Measurements from ENCODE around the gene APBB2.

Gene APBB2

GRCh38 chr4:41098093-41099048, 116.0 kb downstream of the APBB2 start:
- DNase-seq (ENCODE audit: low read depth) = no peak

DNA sequence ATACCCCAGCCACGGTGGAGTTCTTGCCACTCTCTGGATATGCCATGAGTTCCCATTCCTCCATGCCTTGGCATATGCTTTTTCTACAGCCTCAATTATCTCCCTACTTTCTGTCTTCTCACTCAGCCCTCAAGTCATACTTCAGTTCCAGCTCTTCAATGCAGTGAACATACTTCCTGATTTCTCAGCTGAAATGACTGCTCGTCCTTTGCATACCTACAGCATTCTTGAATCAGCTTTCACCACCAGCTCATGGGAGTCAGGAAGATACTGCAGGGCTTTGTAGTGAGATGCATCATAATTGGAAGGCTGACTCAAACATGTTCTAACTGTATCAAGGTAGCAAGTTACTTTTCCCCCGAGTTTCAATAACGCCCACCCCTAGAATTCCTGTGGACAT, 118.4 kb downstream of the APBB2 start:
- no peak for DNase-seq (ENCODE audit: low read depth)

- DNase-seq (ENCODE audit: low read depth) = no peak
These were observed 119.0 kb downstream of the APBB2 start for GRCh38 chr4:41095192-41095872.

DNA sequence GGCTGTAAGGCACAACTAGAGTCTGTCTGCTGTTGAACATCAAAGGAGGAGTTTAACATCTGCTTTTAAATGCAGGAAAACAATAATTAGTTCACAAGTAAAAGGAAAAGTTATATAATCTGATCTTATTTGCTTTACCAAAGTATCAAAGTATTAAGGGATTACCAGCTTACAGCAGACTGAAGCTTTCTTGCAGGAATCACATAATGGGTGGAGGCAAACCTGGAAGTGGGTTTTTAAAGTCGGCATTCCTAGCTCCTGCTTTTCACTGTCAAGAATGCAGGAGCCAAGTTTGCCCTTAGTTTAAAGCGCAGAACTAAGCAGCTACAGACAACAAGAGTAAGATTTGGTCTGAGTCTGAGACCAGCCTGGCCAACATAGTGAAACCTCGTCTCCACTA, 122.2 kb downstream of the APBB2 start:
- no peak for DNase-seq (ENCODE audit: low read depth)

DNA sequence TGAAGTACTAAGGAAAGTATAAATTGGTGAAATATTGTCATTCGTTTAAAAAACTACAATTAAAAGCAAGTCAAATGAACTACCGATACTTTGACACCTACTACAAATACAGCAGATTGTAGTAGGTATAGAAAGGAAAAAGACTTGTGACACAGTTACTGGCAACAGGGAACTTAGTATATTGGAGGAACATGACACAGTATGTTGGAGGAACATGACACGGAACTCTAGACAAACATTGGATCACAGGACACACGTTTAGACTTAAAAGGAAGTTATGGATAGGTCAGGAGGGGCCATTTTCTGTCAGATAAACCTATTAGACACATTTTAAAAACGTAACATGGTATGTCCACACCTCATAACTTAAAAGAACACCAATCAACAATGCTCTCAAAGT, 132.5 kb downstream of the APBB2 start:
- no peak for DNase-seq (ENCODE audit: low read depth)

DNA sequence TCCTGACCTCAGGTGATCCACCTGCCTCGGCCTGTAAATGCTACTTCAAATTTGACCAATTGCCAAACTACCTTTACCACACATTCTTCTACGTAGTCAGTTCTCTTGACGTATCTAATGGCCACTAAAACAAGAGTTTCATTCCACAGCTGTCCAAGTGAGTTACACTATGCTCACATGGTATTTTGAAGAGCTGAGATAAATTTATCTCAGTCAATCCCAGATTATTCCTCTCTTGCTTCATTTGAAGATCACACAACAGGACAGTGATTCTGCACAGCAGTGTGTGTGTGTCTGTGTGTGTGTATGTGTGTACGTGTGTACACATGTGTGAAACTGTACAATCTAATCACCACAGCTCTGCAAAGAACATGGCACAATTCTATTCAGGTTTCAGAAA, 133.4 kb downstream of the APBB2 start:
- DNase-seq (ENCODE audit: low read depth) = no peak

GRCh38 chr4:41079881-41080560, 134.3 kb downstream of the APBB2 start:
- DNase-seq (ENCODE audit: low read depth) = no peak

- no peak for DNase-seq (ENCODE audit: low read depth)
These were observed 136.7 kb downstream of the APBB2 start for GRCh38 chr4:41077628-41078027.

DNA sequence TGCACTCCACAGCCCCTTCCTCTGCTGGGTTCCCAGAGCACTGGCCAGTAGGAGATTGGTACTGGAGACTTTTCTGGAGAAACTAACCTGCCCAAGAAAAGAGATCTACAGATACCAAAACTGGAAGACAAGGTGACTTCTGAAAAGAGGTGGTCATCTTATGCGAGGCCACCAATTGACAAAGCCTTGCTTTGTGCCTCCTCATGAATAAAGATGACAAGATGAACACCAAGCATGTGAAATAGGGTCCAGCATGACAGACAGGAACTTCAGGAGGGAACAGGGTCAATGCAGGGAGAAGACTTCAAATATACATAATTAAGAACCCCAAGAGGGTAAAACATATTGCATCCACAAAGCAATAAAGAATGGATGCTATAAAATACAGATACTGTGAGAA, 137.9 kb downstream of the APBB2 start:
- no peak for DNase-seq (ENCODE audit: low read depth)

DNA sequence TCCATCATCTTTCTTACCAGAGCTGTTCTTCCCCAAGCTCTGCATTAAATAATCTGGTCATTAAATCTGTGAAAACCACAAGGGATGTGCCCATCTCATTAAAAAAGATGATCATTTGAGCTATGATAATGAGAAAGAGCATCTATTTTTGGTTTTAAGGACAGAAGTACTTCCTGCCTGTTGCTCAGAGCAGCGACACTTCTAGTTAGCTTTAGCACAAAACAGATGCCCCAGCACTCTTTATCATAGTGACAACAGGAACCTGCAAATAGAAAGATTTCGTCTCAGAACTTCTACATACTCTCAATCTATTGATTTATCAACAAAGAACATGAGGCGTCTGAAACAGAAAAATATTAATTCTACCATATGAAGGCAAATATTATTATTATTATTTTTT, 140.1 kb downstream of the APBB2 start:
- no peak for DNase-seq (ENCODE audit: low read depth)

DNA sequence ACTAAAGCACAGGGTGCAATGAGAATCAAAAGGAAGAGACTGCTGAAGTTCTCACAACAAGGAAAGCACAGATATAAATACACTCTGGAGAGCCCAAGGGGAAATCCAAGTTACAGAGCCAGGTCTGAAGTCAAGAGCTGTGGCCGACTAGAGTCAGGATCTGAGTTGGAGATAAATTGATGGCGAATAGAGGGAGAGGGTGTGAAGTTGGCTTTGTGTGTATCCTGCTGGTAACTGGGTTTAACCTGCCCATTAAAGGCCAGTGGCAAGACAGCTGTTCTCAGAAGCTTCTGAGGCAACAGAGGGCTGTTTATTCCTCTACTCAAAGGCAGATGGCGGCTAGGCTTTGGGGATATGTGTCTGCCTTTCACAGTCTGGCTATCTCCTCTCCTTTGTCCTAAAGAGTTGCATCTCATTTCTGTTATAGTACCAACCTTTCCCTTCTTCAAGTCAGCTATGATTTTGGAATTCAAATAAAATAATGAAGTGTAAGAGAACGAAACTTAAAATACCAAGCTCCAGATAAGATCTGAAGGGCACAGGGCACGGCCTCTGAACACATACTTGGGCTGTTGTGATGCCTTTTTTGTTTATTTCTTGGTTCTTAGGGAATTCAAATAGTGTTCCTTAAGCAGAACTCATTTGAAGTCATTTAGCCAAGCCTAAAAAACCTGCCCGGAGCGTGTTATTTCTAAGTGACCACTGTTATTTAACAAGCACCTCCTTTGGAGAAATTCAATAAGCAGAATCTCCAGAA, 142.1 kb downstream of the APBB2 start:
- DNase-seq (ENCODE audit: low read depth) = no peak

- no peak for DNase-seq (ENCODE audit: low read depth)
These were observed 143.6 kb downstream of the APBB2 start for GRCh38 chr4:41070516-41071281.

DNA sequence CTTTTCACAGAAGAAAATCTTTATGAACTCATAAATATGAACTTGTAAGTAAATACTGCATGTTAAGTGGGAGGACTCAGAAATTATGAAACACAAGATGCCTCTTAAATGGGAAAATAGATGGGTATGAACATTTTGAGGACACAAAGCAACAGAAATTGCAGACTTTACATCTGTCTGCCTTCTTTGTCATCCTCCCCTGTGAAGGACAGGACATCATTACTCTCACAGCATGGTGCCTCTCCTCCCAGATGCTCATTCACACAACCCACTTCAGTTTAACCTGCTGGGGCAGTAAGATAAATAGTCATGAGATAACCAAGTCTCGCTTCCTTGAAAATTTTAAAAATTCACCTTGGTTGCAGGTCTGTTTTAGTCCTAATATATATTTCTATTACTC, 144.5 kb downstream of the APBB2 start:
- DNase-seq (ENCODE audit: low read depth) = no peak

DNA sequence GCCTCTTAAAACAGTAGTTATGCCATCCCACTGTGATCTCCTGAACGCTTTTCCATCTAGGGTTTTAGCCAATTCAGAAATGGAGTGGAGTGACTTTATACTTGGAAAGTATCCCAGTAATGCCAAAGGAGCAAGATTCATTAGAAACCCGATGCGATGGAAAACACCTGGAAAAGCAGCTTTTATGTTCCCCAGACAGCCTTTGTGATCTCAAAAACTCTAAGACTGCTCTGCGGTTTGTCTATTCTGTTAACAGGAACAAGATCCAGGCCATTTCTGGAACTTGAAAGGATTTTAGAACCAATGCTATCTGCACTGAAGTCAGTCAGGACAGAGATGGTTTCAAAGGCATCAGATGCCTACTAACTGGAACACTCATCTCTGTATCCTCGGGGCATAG, 145.1 kb downstream of the APBB2 start:
- DNase-seq (ENCODE audit: low read depth) = no peak

- DNase-seq (ENCODE audit: low read depth) = no peak
These were observed 147.0 kb downstream of the APBB2 start for GRCh38 chr4:41067369-41067768.

DNA sequence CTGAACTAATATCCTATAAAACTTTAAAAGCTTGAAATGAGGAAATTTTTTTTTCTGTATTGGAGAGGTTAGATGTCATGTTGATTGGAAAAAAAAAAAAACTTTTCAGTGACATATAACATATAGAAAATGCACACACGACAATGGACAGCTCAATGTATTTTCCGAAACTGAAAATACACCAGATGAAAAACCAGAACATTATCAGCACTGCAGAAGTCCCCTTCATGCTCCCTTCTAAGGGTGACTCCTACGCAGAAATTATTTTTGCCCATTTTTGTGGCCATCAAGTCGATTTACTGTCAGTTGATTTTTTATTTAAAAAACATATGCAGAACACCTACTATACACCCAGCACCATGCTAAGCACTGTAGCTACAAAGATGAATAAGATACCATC, 148.3 kb downstream of the APBB2 start:
- no peak for DNase-seq (ENCODE audit: low read depth)

DNA sequence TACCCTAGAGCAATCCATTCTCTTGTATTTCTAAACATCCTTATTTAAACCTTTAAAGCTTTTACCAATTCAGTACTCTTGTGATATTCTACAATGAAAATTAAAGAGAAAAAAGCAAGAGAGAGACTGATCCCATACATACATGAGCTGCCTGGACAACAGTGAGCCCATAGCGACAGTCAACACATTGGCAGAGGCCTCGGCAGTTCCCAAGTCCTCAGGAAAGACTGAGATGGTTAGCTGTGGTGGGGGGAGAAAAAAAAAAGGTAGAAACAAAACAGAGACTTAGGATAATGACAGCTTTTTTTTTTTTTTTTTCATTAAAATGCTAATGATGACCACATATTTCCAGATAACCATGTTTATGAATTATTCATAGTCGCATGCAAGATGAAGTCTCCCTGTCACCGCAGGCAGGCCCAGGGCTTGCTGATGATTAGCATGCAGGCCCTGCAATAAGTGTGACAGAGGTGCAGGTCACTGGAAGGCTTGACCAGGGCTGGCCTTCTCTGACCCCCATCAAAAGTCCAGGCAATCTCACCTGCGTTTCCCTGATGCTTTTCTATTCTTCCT, 148.8 kb downstream of the APBB2 start:
- no peak for DNase-seq (ENCODE audit: low read depth)

- no peak for DNase-seq (ENCODE audit: low read depth)
These were observed 149.4 kb downstream of the APBB2 start for GRCh38 chr4:41064953-41065352.

DNA sequence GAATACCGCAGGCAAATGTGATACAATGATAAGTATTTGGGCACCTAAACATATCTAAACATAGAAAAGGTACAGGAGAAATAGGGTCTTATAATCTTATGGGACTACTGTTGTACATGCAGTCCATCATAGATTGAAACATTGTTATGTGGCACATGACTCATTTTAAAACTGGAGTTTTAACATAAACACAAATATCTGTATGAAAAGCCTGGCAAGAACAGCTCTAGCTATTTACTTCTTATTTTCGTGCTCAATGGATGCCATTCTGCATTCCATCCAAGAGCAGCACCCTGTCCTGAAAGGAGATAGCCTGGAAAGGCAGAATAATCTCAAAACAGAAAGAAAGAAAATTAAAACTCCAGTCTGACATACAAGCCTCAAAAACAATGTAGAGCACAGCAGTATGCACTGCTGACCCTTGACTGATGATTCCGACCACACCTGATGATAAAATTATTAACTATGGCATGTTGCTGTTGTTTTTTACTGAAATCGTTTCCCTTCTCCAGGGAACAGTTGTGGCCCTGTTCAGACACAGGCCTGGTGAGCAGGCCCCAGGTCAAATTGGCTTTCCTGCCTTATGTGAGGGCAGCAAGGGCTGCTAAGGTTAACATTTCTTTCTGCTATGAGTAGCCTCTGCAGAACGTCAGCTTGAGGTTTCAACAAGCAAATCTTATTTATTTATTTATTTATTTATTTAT, 152.7 kb downstream of the APBB2 start:
- no peak for DNase-seq (ENCODE audit: low read depth)

Data from GM04504 (cell line).